COLO668 (cell line): ENCODE data around the gene ARHGAP6.

Source experiments
- DNase-seq: peaks from one replicate; lab custom pipeline; 2025; ENCODE audit not compliant: unreplicated experiment; lab: John Stamatoyannopoulos, UW

Gene ARHGAP6

DNA sequence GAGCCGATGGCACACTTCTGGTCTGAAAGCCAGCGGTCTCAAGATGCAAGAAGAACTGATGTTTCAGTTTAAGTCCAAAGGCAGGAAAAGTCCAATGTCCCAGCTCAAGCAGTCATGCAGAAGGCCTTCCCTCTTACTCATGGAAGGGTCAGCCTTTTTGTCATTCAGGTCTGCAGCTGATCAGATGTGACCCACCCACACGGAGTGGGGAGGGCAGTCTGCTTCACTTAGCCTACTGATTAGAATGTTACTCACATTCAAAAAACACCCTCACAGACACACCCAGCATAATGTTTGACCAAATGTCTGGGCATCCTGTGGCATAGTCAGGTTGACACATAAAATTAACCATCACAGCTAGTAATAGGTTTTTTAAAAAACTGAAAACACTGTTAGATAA, 548.0 kb downstream of the ARHGAP6 start:
- no peak for DNase-seq

DNA sequence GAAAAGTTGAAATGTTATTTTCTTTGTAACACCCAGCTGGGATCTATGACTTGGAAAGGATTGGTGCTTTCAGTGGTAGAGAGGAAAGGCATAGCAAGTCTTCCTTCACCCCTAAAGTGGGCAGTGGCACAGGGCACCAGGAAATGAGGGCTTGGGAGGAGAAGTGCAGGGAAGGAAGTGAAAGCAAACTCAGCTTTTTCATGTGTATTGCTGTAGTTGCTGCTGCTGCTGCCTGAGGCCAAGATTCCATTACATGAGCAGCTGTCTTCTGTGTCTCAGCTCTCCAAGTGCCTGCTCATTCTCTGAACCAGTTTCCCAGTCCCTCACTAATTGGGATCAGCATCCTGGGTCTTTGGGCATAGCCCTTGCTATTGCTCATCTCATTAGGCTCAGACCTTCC, 552.0 kb downstream of the ARHGAP6 start:
- DNase-seq: no peak

DNA sequence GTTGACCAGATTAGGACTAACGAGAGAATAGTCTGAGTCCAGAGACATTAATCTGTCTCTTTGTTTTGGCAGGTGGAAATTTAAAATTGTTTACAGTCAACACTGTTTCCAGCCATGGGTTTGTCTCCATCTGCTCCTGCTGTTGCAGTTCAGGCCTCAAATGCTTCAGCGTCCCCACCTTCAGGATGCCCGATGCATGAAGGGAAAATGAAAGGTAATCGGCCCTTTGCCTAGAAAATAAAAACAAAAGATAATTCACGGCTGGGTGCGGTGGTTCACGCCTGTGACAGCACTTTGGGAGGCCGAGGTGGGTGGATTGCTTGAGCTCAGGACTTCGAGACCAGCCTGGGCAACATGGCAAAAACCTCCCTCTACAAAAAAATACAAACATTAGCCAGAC, 553.8 kb downstream of the ARHGAP6 start:
- no peak for DNase-seq

DNA sequence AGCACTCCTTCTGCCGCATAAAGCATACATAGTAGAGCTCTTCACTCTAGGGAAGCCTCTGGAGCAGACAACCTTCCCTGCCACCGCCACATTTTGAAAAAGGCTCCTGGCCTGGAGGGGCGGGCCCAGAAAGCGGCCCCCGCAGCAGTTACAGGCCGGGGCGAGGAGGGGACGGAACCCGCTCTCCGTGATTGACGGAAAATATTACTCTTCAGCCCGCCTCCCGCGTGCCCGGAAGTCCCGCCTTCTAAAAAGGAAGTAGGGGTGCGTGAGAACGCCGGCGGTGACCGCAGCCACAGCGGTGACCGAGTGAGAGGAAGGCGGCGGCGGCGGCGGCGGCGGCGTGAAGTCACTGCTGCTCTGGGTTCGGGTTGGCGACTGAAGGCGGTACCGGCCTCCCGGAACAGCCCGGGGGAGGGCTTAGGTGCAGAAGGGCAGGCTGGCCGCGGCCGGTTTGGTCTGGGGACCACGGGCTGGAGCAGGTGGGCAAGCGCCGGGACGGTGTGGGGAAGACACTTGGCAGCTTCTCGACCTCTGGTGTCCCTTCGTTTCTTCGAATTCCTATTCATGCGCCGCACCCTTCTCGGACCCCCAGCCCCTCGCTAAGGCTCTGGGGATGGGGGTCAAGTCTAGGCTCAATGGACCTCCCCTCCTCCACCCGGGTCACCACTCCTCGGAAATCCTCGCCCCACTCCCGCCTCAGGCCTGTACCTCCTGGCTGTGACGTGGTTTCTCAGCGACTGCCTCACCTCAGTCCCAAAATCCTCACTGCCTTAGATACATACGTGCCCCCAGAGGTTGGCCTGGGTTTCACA, 554.5 kb downstream of the ARHGAP6 start, which contains the start of gene HCCS:
Gene HCCS, plus strand, starts transcription at position 296 of the 815 bp plus-strand sequence. CDS start 729 bp downstream, outside the sequence.
- DNase-seq: peak; percentile 89

DNA sequence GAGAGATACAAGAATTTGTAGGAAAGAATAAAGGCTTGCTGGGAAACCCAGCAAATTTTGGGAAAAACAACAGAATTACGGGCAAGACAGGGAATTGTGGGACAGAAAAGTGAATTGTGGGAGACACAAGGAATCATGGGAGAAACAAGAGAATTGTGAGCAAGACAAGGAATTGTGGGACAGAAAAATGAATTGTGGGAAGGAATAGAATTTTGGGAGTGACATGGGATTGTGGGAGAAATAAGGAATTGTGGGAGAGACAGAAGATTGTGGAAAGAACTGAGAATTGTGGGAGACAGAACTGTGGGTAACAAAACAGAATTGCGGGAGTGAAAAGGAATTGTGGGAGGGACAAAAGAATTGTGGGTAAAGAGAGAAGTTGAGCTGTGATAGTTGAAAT, 555.8 kb downstream of the ARHGAP6 start:
- DNase-seq: no peak

DNA sequence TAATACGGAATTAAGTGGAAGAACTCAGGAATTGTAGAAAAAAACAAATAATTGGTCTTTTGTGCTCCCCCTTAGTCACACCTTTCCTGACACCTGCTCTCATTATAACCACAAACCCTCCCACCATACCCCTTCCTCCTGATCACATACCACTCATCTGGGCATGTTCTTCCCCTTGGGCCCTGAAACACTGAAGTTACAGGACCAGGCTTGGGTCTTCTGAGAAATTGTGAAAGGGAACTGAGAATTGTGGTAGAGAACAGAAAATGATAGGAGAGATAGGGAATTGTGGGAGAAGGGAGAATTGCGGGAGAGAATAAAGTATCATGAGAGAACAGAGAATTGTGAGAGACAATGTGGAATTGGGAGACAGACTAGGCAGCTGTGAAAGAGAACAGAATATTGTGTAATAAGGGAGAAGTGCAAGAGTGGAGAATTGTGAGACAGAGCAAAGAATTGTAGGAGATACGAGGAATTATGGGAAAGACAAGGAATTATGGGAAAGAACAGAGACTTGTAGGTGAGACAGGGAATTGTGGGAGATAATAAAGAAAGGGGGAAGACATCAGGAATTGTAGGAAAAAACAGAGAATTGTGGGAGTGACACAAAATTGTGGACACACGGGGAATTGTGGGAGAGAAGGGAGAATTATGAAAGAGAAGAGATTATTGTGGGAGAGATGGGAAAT, 557.3 kb downstream of the ARHGAP6 start:
- no peak for DNase-seq

DNA sequence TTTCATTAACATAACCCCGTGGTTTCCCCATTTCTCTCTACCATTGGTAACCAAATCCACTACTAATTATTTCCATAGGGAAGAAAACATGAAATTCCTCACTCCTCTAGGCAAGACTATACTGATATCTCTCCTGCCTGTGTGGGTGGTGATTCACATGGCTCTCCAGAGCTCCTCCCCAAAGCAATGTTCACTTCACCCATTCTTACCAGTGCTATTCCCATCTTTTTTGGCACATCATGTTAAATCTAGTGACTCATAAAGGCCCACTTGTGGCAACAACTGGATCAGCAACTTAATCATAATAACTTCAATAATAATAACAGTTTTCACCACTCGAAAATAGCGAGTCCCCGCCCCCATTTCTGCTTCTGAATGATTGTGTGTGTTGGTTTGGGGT, 560.6 kb downstream of the ARHGAP6 start:
- DNase-seq: no peak

DNA sequence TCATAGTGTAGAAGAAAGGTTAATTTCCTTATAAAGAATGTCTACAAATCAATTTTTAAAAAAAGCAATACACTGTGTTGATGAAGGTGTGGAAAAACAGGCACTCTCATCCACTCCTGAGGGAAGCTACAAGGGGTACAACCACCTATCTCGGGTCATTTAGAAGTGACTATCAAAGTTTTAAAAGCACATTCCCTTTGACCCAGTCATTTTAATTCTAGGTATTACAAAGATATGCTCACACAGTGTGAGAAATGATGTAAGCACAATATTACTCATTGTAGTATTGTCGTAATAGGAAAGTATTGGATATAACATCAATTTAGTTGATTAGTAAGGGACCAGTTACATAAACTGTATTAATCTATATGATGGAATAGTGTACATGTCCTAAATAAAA, 562.0 kb downstream of the ARHGAP6 start:
- no peak for DNase-seq

DNA sequence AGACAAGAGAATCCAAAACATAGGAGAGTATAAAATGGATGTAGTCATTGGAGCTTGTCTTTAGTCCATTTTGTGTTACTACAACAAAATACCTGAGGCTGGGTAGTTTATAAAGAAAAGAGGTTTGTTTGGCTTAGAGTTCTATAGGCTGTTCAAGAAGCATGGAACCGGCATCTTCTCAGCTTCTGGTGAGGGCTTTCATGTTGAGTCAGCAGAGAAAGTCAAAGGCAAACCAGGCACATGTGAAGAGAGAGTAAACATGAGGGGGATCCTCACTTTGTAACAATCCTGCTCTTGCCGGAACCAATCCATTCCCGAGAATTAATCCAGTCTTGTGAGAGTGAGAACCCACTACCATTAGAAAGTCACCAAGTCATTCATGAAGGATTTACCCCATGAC, 562.7 kb downstream of the ARHGAP6 start:
- no peak for DNase-seq

DNA sequence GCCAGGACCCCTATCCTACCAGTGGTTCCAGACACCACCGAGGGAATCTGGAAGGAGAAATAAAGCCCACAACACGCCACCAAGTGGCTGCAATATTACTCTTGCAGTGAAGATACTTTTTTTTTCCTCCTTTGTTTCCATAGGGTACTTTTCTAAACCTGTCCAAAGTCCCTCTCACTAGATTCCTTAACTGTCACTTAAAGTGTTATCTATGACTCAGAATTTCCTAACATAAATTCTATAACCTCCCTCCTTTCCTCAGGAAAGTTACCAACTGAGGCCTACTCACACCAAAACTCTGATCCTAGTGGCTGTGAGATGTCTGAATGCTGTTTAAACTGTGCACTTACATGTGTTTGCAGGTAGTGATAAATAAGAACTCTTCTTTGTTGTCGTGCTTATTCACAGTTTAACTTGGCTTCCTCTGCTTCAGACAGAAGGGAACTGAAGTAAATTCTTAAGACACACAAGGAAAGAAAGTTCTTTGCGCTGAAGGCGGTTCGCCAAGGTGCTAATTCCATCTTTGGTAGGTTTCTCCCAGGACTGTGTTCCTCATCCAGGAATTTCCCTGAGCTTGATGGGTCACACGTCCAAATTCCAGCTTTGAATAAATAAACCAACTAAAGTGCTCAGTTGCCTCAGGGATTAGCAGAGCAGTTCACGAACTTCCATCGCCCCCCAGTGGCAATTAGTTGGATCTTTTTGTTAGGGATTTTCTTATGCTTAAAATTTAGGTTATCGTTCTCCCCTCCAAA, 565.3 kb downstream of the ARHGAP6 start:
- peak; percentile 31 for DNase-seq

DNA sequence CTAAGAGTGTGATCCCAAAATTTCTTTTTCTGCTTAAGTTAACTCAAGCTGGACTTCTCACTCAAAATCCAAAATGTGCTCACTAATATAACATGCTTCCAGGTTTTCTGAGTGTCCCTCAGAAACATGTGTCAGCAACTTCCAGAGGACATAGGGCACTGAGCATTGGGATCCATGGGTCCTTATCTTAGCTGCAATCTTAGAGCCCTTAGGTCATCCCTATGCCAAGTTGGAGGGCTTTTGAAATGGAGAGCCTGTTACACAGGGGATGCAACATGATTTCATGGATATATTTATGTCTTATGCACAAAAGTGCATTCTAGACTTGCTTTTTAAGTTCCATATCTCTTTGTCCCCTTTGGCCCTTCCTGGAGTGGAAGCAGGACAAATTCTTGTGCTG, 566.3 kb downstream of the ARHGAP6 start:
- no peak for DNase-seq

DNA sequence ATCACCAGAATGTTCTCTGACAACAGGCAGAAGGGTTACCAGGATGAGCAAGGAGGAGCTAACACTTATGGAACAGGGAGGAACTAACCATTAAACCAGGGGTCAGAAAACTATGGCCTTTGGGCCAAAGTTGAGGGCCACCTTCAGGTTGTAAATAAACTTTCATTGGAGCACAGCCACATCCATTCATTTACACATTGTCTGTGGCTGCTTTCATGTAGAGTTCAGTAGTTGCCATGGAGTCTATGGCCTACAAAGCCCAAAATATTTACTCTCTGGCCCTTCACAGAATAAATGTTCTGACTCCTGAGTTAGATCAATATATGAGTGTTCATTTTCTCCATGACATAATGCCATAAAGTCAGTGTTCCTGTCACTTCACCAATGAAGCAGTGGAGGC, 567.8 kb downstream of the ARHGAP6 start:
- DNase-seq: peak; percentile 30

DNA sequence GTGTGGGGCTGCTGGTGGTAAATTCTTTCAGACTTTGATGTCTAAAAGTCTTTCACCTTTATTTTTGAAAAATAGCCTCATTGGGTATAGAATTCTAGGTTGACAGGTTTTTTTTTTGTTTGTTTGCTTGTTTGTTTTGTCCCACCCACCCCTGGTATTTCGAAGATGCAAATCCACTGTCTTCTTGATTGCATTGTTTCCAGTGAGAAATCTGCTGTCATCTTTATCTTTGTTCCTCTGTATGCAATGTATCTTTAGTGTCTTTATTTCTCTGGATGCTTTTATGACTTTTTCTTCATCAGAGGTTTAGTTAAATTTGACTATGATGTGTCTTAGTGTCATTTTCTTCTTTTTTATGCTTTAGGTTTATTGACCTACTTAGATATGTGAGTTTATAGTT, 575.9 kb downstream of the ARHGAP6 start:
- no peak for DNase-seq
